AG08395 (cell line): ENCODE measurements around the gene GRIA4.
"Not testable (repeated sequence)": the region's sequence is repeated elsewhere in the genome, so short reads cannot be mapped to it uniquely, and the experiment has no call there.

Experiments
- DNase-seq: peaks from one replicate; pipeline ENCODE4 v3.0.0; 2012; ENCODE audit warnings: mixed read lengths, low spot score

Gene GRIA4

DNA sequence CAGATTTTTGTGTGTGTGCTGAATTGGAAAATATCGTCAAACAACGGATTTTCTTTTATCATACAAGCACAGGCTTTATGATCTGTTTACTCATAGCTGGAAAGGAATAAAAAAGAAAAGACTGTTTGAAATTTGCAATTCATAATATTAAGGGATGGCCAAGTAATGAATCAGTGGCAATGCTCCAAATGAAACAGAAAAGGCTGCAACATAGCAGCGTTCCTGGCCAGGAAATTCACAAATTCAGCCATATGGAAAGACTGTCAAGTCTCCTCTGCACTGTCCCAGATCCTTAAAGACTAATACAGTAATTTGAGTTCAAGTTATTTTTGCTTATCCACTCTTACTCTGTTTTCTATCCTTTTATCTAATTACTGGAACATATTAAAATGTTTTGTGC lies 313.9 kb downstream of the GRIA4 start:
- DNase-seq, result no peak

DNA sequence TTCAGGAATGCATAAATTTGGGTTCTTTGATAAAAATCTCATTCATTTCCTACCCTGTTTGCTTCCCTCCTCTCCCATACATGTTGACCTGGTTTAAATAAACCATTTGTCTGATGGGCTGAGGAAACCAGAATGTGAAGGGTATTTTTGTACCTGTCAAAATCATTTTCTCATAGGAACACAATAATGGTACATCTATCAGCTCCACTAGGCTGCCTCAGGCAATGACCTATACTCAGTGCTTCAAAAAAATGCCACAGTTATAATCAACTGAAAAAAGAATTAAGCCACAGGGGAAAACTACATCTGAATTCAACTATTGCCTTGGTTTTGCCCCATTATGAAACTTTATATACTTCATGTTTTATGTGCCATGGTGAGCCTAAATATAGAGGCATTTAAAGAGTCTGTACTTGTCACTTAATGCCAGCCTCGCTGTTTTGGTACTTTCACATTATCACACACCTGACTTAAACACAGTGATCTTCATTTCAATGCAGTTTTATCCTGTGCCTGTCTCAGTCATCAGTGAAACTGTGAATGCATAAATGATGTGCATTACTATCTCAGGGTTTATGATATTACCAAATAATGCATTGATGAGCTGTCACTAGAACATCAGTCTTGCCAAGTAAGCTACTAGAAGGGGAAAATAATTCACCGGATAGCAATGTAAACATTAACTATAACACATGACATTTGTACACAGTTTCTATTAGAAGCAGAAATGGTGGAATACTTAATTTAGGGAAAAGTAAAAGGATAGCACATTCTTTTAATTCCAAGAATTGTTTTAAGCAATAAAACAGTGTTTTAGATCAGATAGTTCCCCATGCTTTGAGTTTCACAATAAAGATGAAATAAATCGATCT lies 319.4 kb downstream of the GRIA4 start:
- DNase-seq, result no peak

DNA sequence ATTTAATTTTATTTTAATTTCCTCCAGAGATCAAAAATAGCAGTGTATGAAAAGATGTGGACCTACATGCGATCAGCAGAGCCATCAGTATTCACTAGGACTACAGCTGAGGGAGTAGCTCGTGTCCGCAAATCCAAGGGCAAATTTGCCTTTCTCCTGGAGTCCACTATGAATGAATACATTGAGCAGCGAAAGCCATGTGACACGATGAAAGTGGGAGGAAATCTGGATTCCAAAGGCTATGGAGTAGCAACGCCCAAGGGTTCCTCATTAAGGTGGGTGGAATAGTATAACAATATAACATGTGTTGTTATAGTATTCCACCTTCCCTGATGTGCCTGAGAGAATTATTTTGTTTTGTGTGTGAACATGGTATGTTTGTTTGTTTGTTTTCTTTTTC lies 323.8 kb downstream of the GRIA4 start:
- DNase-seq, result no peak

DNA sequence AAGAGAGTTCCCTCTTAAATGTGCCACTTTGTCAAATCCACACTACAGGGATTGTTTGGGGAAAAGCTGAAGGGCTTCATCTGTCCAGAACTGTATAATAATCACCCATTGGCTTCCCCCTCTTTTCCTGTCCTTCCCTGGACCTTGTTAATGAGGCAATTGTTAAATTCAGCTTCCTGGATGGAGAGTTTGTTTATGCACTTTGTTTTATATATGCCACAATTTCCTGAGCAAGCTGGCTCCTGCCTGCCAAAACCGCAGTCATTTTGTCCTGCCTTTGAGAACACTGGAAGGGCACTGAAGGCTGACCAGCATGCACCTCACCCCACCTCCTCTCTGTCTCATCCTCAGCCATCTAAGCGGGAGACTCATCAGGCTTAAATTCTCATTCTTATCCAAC lies 325.9 kb downstream of the GRIA4 start:
- DNase-seq, result no peak

DNA sequence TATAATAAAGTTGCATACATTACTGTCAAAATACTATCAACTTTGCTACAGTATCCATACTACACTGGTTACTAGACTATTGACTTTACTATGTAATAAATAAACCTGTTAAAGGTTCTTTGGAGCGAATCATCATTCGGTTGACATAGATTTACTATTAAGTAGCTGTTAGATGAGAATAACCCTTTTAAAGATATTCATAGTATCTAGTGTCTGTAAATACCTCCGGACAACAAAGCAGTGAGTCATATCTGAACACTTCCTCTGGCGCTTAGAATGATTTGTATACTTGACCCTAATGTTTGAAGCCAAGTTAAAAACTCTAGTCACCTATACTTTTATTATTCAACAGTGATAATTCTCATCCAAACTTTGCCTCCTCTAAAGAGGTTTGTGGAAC lies 327.5 kb downstream of the GRIA4 start:
- DNase-seq, result peak; percentile 2

DNA sequence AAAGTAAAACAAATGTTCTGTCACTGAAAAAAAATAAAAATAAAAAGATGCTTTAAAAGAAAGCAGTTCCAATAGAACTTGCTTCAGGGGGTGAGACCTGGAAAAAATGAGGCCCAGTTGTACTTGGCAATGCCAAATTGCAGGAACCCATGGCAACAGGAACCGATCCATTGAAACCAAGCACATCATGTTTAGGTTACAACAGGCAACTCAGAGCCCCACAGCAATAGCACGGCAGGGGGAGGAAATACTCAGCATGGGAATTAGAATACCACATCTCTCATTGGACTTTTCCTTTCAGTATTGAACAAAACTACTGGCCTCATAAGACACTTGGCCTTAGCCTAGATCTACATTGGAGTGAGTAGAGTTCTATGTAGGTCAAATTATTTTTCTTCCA lies 327.9 kb downstream of the GRIA4 start:
- peak; percentile 2 for DNase-seq

DNA sequence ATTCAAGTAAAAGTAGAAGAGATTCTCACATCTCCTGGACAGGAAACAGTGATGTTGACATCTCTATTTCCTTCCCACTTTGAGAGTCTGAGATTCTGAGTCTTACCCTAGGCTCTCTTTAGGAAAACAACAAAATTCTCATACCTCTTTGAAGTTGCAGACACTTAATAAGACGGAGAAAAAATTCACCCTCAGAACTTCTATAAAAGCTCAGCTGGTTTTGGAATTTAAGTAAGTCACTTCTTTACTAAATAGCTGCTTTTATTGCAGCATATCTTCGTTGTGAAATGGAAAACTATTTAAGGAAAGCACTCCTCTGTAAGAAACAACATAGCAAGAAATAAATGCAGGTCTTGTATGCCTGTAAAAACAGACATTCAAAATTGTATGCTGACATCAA lies 333.0 kb downstream of the GRIA4 start:
- DNase-seq, result no peak

DNA sequence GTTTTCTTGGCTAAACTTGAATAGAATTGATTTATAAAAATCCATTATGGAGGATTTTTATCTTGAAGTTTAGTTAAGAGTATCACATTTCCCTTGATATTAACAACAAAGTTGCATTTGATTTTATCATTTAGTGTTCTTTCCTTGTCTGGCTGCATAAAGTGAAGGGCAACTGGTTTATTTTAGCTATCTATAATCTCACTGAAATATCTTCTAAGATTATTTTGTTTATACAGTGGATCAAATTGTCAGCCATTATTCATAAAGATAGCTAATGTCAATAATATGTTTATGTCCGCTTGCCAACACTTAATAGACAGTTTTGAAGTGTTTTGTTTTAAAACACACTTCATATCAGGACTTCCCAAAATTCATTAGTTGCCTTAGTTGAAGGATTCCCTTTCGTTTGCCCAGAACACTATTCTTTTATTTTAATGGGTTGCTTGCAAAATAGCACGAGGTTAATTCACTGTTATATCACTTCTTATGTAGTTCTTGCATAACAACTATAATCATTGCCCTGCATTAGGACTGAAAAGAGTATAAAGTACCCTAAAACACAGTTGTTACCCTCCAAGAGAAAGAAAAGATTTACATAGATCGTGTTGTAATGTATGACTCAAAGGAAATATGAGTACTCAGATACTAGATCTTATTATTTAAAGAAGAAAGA lies 339.2 kb downstream of the GRIA4 start:
- DNase-seq, result no peak

DNA sequence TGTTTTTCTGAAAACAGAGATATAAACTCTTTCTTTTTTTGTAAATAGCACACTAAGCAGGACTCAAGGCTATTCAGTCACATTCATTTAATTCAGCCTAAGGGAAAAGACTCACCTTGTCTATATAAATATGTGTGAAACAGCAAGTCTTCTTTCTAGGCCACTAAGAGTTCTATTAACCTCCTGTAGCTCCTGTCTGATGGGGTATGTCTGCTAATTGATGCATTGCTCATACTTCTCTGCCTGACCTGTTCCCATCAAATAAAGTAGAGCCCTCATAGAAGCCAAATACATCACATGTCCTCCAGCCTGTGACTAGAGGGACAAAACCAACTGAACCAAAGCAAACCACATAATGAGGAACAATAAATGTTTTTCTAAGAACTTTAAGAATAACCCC lies 344.0 kb downstream of the GRIA4 start:
- DNase-seq, result no peak

DNA sequence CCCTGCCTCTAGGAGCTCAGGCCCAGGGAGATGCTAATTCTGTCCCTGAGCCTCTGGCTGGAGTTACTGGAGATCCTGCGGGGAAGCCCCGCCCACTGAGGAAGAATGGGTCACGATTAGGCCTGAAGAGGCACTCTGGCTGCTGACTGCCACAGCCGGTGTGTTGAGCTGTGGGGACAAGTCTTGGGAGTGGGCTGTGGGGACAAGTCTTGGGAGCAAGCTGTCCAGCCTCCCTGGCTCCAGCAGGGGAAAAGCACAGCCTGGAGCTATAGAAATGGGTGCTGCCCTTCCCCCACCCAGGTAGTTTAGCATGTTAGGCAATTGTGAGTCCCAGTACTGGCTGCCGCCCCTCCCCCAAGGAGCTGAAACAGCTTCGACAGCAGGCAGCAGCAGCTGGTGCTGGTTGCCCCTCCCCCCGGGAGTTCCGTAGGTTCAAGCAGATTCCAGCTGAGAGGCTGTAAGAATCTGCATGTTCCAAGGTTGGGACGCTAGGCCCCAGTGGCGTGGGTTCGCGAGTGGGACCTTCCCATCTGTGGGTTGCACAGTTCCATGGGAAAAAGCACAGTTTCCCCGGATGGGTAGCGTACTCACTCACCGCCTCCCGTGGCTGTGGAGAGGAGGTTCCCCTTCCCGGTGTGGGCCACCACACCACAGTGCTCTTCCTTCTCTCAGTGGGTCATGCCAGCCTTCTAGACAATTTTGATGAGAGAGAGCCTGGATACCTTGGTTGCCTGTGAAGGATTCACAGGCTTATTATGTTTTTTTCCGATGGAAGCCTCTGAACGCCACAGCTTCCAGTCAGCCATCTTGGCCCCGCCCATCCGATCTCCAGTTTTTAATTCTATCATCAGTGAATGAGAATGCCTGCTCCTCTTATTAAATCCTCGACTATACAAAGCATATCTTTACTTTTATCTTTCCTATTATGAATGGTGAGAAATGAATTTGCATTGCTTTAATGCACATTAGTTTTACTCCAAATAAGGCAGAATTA lies 350.7 kb downstream of the GRIA4 start:
- no peak for DNase-seq

DNA sequence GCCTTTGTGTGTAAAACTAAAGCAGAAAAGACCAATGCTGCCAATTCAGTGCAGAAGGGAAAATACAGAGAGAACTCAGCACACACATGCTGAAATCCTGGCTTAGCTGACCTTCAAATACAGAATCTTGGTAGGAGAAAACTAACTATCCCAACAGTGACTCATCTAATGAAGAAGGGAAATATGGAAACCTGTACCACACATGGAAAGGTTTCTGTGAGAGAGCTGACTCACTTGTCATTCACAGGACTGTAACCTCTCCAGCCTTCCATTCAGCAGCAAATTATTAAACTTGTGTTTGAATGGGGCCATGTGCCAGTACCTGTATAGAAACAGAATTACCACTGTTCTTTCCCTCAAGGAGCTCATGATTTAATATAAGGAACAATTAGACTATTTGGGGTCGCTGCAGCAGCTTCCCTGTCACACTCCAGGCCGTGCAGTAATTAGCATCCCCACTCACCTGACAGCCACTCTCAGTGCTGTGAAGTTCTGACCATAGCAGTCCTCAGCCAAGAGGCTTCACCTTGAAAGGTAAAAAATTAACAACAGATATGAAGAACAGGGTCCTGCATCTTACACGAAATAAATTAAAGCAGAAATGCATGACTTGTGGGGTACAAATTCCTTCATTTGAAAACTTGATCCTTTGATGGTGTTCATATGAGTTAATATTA lies 358.3 kb downstream of the GRIA4 start:
- no peak for DNase-seq

DNA sequence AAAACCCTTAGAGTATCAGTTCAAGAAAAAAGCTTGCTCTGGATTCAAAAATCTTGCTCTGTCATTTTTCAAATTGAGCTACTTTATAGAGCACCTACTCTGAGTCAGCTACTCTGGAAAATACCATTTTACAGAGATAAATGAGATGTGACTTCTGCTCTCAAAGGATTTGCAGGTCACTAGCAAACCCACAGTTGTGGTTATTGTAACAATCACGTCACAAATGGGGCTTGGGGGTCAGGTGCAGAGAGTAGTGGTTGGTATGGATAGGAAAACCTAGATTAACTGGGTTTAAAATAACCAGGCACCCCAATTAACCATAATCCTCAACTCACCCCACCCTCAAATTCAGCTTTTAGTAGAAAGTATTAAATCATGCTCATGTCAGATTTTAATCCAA lies 359.9 kb downstream of the GRIA4 start:
- no peak for DNase-seq

DNA sequence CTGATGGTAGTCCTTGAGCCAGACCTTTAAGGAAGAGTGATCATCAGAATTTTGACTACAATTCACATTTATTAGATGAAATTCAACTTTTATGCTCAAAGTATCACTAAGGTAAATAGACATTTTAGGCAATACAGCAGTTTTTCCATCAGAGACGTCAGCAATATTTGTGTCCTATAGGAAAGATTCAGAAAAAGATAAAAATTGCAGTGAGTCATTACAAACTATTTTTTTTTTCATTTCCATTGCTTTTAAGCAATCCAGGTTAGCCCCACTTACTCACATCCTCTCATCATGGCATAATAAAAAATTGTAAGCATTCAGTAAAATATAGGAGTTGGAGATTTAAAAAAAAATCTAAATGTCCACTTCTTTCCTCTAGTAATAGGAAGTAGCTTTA lies 365.3 kb downstream of the GRIA4 start:
- no peak for DNase-seq

DNA sequence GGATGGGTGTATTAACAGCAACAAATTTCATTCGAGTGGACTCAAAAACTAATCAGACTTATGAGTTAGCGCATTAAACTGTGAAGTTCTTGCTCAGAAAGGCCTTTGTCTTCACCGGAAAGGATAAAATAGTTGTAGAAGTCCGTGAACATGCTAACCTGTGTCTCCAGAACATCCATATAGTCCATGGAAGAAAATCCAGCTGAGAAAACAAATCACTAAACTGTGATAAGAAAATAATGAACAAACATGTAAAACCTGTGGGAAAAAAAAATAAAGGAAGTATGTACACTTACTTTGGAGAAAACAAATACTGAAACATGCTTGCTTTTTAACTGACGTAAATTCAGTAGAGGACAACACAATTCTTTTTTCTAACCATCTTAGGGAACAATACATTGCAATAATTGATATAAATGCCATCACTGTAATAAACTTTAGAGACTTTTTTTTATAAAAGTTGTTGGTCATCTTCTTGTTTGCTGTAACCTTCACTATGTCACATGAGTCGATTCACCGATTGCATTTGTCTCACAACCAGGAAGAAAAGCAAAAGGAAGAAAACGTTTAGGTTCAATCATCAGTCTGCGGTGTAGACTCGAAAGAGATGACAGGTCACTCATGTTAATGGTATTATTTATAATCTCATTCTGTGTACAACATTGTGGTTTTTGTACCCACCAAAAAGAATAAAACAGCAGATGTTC lies 370.3 kb downstream of the GRIA4 start:
- no peak for DNase-seq

DNA sequence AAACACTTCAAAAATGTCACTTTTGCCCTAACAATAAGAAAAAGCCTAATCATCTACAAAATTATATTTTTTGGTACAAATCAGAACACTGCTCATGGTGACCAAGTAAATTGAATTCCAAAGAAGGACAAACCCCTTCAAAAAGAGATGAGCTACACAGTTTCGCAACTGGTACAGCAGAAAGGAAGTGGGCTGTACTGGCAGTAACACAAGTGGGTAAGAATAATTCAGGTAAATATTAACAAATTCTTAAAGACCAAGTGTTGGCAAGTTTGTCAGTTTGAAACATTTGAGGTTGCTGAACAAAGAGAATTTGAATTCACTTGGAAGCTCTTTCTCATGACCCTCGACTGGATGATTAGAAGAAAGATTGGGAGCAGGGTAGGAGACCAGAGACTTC lies 376.7 kb downstream of the GRIA4 start:
- DNase-seq, result no peak

DNA sequence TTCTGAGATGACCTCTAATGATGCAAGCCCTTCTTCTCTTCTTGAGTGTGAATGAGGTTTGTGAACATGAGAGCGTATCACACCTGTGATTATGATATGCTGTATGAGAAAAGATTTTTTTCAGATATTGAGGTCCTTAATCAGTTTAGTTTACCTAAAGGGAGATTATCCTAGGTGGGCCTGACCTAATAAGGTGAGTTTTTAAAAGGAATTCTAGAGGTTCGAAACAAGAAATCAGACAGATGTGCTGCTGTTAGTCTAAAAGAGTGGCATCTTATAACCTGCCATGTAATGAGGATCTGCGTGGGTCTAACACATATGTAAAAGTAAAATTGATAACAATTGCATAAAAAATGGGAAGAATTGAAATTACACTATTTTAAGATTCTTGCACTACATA lies 378.3 kb downstream of the GRIA4 start:
- no peak for DNase-seq

DNA sequence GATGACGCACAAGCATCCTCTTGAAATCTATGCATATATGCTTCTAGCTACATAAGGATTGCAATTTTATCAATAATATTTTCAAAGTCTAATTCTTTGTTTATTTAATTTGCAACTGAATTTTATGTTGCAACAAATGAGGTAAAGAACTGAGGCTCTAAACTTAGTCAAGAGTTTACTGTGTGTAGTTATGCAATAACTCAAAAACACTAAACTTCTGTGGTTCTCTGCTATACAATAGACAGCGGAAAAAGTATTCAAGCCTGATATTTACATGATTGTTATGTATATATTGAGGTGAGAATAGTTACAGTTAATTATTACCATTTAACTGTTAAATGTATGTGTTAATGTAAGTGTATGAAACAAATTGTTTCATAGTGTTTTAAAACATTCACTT lies 379.3 kb downstream of the GRIA4 start:
- DNase-seq, result no peak

DNA sequence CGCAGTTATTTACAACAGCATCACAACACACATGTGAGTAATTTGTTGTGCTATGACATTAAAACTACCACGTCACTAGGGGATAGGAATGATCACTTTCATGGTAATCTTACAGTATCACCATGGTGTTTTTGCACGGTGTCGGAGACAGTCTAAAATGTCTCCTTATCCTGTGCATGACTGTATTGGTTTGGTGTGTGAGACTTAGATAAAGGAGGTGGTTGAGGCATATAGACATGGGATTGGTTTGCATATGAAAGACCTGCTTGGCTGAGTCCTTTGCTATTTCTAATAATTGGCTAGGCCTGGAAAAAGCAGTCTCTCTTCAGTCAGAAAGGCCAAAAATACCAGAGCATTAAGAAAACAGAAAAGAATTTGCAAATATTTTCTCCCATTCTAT lies 382.0 kb downstream of the GRIA4 start:
- DNase-seq, result no peak

DNA sequence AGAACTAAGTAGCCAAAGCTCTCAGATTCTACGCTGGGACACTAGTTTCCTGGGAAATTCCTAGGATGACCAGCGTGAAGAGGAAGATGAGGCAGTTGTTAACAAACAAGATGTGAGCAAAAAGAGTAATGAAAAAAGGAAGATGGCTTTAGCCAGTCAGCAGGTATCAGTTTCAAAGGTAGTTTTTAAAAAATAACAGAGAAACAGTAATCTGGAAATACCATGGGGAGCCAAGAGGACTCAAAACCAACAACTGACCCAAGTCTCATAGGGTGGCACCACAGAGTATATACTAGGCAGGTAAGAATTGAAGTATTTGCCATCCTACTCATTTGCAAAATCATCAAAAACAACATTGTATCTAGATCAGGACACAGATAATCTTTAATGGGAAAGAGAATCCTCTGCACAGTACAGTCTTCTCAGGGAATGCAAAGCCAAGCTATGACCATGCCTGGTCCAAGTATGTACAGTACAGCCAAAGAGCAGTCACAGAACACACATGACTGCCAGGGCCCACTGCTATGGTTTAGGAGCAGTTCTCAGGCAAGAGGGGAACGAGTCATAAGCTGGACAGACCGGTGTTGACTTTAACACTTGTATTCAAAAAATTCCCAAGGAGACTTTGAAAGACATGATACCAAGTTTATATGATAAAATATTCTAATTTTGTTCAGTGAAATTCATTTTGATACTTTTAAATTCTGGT lies 391.6 kb downstream of the GRIA4 start:
- no peak for DNase-seq

DNA sequence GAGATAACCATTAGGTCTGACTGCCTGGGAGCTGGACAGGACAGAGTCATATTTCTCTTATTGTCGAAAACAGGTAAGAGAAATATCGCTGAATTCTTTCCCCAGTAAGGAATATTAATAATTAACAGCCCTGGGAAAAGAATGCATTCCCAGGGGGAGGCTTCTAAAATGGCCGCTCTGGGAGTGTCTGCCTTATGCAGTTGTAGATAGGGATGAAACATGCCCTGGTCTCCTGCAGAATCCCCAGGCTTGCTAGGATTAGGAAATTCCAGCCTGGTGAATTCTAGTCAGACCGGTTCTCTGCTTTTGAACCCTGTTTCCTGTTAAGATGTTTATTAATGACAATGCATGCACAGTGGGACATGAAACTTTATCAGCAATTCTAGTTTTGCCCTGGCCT lies 393.2 kb downstream of the GRIA4 start:
- not testable (repeated sequence) for DNase-seq

DNA sequence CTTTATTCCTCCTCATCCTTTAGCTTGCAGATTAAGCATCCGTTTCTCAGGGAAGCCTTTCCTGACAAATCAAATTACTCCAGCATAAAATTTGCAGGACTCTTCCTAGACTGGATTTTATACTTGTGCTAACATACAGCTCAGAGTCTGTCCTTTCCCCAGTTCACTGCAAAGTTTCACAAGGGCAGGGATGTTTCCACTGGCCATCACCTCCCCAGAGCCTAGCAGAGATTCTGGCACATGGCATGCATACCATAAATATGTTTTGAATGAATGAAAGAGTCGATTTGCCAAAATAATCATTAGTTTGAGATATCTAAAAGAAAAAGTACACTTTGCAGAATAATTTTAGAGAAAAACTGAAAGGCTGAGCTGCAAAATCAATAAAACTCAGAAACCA lies 401.6 kb downstream of the GRIA4 start:
- no peak for DNase-seq
